Cardiac muscle cell (in vitro differentiated cells and primary cell): ENCODE measurements around the gene TPM1. TPM values are rescaled to one million over a fixed set of nuclear protein-coding genes. Genes with fewer than 3 reads are reported as not detected.

Experiments
- DNase-seq, 2 donors: peaks; one replicate each; pipeline versions ENCODE4 v3.0.0 to v3.0.0-alpha.2; 2010 to 2017; ENCODE audit warnings: low read depth in 1 of 2, low spot score in 1 of 2
- H3K27ac ChIP-seq: fragments of 200-600 bp; sonication (generic); 2 replicates; pipeline ENCODE4 v1.5.1; 2016
- H3K27me3 ChIP-seq: fragments of 200-600 bp; sonication (generic); 2 replicates; pipeline ENCODE4 v1.6.0; 2016; ENCODE audit warnings: control low read depth
- H3K36me3 ChIP-seq: fragments of 200-600 bp; sonication (generic); 2 replicates; pipeline ENCODE4 v1.5.1; 2016; ENCODE audit warnings: control low read depth
- H3K4me1 ChIP-seq: fragments of 200-600 bp; sonication (generic); 2 replicates; pipeline ENCODE4 v1.8.1; 2017; ENCODE audit warnings: low read depth, mild to moderate bottlenecking, mixed run types
- H3K4me3 ChIP-seq: fragments of 200-600 bp; sonication (generic); 2 replicates; pipeline ENCODE4 v1.5.1; 2016; ENCODE audit warnings: mild to moderate bottlenecking
- H3K9me3 ChIP-seq: fragments of 200-600 bp; sonication (generic); 2 replicates; pipeline ENCODE4 v1.5.1; 2017; ENCODE audit warnings: low read depth, mild to moderate bottlenecking, control low read depth
- CTCF ChIP-seq: IDR thresholded peaks from 2 replicates; pipeline ENCODE4 v1.5.1; 2012; ENCODE audit warnings: low read depth, mild to moderate bottlenecking, low read length
- polyA plus RNA-seq: library from polyadenylated mRNA; unstranded; fragments of >200 nt; fragmentation: Nextera tagmentation; extraction: Ambion mirVana; gene quantifications from 2 replicates; pipeline ENCODE4 v1.2.1, GENCODE V29; 2016
- total RNA-seq: library from RNA; depleted of rRNA; stranded (reverse); fragments of >200 nt; gene quantifications from 2 replicates; pipeline ENCODE4 v1.2.3, GENCODE V29; 2016

Gene TPM1
- total and polyA plus RNA-seq, 2 experiments from 2014 or later, result 6,553 to 10,138 TPM

GRCh38 chr15:63006032-63006878, 36.3 kb upstream of the TPM1 start:
- DNase-seq, result no peak
- Histone ChIP-seq H3K27ac (no peak overlapping the region), H3K36me3 (no peaks in the 10 kb centered on the region), H3K4me1 (peaks cover 3% of the 10 kb centered on the region), H3K9me3 (no peaks in the 10 kb centered on the region), H3K27me3 (no peaks in the 10 kb centered on the region), H3K4me3 (no peak overlapping the region)
- TF ChIP-seq CTCF, result no peak

GRCh38 chr15:63008333-63009049, 34.1 kb upstream of the TPM1 start:
- Histone ChIP-seq H3K36me3 (no peaks in the 10 kb centered on the region), H3K9me3 (no peaks in the 10 kb centered on the region), H3K4me1 (peaks cover 3% of the 10 kb centered on the region), H3K27ac (no peak overlapping the region), H3K27me3 (no peaks in the 10 kb centered on the region), H3K4me3 (no peak overlapping the region)
- no peak for TF ChIP-seq CTCF
- DNase-seq, result no peak

- H3K4me1 ChIP-seq, result peaks cover 13% of the 10 kb centered on the region
- H3K27me3 ChIP-seq, result no peaks in the 10 kb centered on the region
- no peak overlapping the region for H3K4me3 ChIP-seq
- DNase-seq, result no peak
- H3K36me3 ChIP-seq, result no peaks in the 10 kb centered on the region
- no peak overlapping the region for H3K27ac ChIP-seq
- TF ChIP-seq CTCF, result no peak
- no peaks in the 10 kb centered on the region for H3K9me3 ChIP-seq
Measured at GRCh38 chr15:63010386-63010785, 32.2 kb upstream of the TPM1 start.

- Histone ChIP-seq H3K27ac (no peak overlapping the region), H3K27me3 (no peaks in the 10 kb centered on the region), H3K36me3 (no peaks in the 10 kb centered on the region), H3K9me3 (no peaks in the 10 kb centered on the region), H3K4me1 (peaks cover 10% of the 10 kb centered on the region), H3K4me3 (no peak overlapping the region)
- no peak for TF ChIP-seq CTCF
- DNase-seq, result no peak
Measured at GRCh38 chr15:63010920-63011693, 31.4 kb upstream of the TPM1 start.

GRCh38 chr15:63012444-63012843, 30.1 kb upstream of the TPM1 start:
- no peaks in the 10 kb centered on the region for H3K9me3 ChIP-seq
- H3K36me3 ChIP-seq, result no peaks in the 10 kb centered on the region
- no peaks in the 10 kb centered on the region for H3K27me3 ChIP-seq
- H3K27ac ChIP-seq, result no peak overlapping the region
- no peak overlapping the region for H3K4me3 ChIP-seq
- peaks cover 10% of the 10 kb centered on the region for H3K4me1 ChIP-seq
- no peak for TF ChIP-seq CTCF
- DNase-seq, result no peak
